ENCODE data around the gene FHOD3.
"Not testable (repeated sequence)": the region's sequence is repeated elsewhere in the genome, so short reads cannot be mapped to it uniquely, and the experiment has no call there.

Gene FHOD3

DNA sequence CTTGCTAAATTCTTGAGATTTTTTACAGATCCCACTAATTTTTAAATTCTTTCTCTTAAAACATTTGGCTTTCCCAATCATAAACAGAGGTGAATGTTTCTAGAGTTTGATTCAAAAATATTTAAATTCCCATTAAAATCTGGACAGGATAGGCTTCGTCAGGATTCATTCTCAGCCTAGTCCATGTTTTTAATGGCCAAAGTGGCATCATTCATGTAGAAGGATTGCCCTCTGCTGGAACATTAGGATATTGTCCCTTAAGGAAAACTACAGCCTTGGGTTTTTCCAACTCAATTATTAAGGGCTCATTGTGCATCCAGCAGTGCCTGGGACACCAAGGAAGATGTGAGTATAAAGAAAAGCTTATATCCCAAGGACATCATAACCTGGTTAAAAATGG is 459.6 kb downstream of the FHOD3 start:
- DNase-seq (ENCODE audit: low spot score): no peak

DNA sequence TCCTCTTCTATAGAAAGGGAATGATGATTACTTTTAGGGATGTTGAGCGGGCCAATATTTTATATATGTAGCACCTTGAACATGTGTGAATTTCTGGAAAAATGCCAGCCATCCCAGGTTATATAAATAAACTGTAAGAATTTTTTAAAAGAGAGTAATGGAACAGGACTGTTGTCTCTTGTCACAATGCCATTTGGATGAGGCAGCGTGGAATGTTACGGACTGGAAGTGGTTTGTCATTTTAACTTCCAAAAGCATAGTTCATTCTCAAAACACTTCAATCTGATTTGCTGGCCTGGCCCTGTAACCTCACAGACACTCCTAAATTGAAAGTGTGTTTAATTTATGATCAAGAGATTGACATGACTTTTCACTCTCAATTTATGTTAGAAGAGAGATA is 460.5 kb downstream of the FHOD3 start:
- no peak for DNase-seq (ENCODE audit: low spot score)

DNA sequence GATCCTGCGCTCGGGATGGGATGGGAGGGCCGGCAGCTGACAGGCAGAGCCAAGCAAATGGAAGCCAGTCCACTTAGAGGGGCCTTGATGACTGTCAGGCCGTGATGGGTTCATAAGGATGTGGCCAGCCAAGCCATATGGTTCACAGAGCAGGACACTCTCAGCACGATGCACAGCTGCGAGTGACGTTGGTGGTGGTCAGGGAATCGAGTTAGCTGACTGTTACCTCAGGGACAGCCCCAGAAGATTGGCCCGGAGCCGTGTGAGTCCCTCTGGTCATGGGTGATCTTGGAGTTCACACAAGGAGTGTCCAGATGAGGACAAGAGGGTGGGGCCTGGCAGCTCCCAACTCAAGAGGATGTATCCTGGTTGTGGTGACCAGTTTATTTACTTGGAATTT is 461.1 kb downstream of the FHOD3 start:
- DNase-seq (ENCODE audit: low spot score): no peak

DNA sequence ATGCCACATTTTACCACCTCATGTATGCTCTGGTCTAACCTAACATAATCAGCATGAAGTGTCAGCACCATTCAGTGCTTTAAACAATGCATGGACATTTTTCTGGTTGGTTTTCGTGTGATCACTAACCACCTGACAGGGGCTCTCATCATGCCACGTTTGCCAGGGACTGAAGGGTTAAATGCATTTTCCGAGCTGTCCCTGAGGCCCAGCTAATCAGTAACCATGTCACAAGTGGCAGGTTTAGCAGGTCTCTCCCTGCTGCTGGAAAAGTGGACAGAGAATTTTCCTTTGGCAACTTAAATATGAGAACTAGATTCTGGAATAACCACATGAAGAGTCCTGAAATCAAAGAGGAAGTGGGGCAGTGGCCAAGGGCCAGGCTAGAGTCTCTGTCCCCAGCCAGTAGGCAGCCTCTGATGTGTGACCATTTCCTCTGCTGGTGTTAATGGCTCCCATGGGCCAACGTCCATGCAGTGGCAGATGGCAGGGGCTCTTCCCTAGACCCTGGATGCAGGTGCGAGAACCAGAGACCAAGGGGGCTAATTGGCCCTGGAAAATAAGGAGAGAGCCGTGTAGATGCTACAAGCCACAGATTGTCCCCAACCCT is 461.8 kb downstream of the FHOD3 start:
- DNase-seq (ENCODE audit: low spot score): no peak

GRCh38 chr18:36760598-36760997 is 463.1 kb downstream of the FHOD3 start:
- DNase-seq (ENCODE audit: low spot score): no peak

- DNase-seq (ENCODE audit: low spot score): no peak
Observed at GRCh38 chr18:36761186-36761698, 463.7 kb downstream of the FHOD3 start.

DNA sequence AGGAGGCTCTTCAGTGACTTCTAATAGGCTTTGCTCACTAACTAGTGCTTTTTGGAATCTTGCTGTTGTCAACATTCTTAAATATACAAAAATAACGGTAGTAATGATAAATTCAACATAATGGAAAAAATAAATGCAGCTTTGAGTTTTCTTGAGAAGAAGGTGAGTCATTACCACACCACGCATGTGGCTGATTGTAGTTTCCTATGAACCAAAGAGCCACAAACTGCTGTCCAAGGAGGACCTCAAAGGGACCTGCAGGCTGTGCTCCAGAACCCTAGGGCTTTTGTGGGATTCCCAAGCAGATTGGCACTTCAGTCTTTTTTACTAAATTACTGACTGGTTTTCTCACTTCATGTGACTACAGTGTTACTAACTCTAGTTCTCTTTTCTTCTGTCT is 464.6 kb downstream of the FHOD3 start:
- no peak for DNase-seq (ENCODE audit: low spot score)

DNA sequence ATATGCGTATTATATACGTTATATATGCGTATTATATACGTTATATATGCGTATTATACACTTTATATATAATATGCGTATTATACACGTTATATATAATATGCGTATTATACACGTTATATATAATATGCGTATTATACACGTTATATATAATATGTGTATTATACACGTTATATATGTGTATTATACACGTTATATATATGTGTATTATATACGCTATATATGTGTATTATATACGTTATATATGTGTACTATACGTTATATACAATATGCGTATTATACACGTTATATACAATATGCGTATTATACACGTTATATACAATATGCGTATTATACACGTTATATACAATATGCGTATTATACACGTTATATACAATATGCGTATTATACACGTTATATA is 465.5 kb downstream of the FHOD3 start:
- DNase-seq (ENCODE audit: low spot score): not testable (repeated sequence)

- no peak for DNase-seq (ENCODE audit: low spot score)
Observed at GRCh38 chr18:36766836-36767235, 469.3 kb downstream of the FHOD3 start.

DNA sequence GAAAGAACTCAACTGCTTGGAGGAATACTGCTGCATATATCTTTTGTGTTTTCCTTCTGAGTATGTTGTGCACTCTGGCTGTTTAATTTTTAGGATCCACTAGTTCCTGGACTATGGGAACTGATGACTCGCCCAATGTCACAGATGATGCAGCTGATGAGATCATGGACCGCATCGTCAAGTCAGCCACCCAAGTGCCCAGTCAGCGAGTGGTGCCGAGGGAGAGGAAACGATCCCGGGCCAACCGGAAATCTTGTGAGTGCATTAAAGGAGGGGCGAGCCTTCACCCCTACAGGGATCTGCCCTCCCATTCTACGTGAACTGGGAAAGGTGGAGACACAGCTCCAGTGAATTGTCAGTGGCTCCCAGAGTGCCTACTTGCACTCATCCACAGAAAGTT is 471.7 kb downstream of the FHOD3 start:
- no peak for DNase-seq (ENCODE audit: low spot score)

DNA sequence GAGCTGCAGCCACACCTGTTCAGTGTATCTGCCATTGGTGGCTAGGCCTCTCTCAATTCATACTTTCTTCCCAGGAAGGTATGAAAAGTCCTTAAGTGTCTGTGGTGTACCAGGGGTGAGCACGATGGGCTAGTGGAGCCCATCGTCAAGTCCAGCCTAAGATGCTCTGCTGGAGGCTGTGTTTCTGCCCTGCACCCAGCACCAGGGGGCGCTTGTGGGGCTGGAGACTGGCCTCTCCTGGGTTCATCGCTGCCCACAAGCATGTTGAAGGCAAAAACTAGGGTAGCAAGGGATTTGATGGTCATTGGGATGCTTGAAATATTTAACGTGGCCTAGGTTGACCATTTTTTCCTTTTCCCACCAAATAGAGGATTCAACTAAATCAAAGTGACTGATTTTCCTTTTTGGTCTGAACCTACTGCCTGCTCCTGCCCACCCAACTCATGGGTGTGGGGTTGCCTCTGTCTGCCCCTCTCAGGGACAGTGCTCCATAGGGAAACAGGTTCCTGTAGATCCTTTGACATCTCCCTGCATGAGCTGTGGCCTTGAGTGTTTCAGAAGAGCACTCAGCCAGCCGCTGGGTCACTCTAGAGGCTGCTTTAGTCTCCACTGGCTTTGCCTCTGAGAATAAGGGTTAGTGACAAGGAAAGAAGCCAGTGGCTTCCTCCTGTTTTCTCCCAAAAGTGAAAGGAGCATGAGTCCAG is 472.2 kb downstream of the FHOD3 start:
- no peak for DNase-seq (ENCODE audit: low spot score)

DNA sequence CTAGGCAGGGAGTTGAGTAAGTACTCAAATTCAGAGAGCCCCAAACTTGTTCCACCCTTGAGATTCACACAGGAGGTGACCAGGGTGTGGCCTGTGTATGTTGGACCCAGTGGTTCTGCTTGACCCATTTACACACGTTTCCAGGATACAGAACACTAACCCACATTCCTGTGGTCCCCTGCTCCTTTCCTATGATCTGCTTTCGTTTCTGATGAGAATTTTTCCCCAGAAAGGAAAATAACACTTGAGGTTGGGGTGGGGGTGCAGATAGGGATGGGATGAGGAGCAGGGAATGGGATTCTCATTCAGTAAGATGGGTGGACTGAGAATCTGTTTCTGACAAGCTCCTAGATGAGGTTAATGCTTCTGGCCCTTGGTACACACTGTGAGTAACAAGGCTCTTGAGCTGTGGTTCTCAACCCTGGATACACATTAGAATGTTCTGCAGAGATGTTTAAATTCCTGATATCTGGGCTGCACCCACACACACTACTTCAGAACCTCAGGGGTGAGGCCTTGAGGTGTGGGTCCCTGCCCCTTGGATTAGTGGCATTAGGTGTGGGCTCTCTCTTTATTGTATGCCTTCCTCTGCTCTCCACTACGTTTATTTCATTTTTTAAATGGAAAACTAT is 472.9 kb downstream of the FHOD3 start:
- no peak for DNase-seq (ENCODE audit: low spot score)

DNA sequence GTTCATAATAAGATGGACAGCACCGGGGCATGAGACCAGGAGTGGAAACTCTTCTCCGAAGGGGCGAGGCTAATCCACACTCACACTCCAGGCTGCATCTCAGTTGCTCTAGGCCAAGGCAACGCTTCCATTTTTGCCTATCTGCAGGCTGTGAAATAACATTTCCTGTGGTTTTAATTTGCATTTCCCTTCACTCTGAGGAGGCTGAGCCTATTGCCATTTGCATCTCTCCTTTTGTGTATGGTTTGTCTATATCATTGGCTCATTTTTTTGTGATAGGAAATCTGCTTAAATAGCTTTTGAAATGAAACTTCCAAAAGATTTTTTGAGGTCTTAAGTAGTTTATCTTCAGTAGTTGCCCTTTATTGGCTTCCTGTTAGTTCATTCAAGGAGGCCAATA is 473.7 kb downstream of the FHOD3 start:
- DNase-seq (ENCODE audit: low spot score): no peak

DNA sequence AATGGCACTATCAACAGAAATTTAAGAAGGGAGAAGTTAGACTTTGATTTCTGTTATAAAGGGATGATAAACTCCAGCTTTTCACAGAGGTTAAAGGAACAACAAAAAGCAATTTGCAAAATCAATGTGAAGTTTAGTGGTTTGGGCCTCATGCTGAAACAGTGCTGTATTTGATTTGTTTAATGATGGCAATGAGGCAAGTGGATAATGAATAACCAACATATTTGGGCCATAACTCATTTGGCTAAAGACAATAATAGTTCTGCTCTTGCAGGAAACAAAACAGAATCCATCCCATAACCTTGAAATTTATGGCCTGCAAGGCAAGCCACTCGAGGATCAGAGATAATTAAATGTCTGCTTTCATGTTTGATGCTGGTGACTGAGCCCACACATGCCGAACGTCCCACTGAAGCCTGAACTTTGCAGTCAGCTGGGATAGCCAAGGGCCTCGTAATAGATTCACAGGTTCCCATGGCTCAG is 474.8 kb downstream of the FHOD3 start:
- no peak for DNase-seq (ENCODE audit: low spot score)

DNA sequence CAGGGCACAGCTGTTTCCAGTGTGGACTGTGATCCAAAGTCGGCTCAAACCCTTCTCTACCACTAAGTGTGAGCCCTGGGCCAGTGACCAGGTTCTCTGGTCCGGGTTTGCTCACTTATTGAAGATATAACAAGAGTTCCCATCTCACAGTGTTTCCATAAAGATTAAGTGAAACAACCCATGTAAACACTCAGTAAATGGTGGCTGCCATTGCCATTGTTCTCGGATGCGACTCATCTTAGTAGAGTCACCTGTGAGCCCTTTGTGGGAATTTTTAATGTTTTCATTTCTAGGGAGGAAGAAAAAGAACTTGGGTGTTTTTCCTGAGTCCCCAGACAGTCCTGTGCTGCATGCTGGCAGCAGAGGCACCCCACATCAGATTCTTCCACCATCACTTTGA is 477.9 kb downstream of the FHOD3 start:
- DNase-seq (ENCODE audit: low spot score): no peak

GRCh38 chr18:36776650-36777049 is 479.1 kb downstream of the FHOD3 start:
- no peak for DNase-seq (ENCODE audit: low spot score)

DNA sequence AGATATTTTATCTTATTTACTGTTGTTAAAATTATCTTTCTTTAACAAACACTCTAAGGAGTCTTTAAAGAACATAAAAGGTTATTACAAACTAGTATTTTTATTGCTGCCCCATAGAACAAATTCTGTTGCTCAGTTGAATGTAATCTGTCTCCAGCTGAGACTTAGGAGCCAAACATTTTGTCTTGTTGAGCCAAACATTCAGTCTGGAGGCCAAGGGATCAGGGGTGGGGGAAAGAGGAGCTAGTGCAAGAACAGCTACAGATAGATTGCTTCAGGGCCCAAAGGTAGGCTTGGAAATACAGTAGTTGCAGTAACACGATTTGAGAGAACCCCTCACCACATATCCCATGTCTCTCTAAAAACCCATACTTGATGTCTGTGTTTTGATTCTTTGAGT is 480.1 kb downstream of the FHOD3 start:
- DNase-seq (ENCODE audit: low spot score): no peak

GRCh38 chr18:36780748-36781147 is 483.2 kb downstream of the FHOD3 start:
- DNase-seq (ENCODE audit: low spot score): no peak

DNA sequence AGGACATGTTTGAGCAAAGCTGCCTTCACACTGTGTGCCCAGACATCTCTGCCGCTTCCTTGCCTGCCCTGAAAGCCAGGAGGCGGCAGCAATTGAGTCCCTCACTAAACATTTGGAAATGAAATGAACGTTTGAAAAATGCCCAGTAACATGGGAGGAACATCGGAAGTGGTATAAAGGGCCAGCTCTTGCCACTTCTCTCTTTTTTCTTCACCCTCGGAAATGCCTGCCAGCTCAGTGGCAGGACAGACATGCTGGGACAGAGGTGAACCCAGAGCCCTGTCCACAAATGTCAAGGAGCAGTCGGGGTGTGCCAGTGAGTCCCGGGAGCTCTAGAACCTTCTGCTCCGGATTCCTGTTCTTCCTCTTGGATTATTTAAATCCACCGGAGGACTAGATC is 485.2 kb downstream of the FHOD3 start:
- no peak for DNase-seq (ENCODE audit: low spot score)

- no peak for DNase-seq (ENCODE audit: low spot score)
Observed at GRCh38 chr18:36783792-36784191, 486.3 kb downstream of the FHOD3 start.

GRCh38 chr18:36786686-36787085 is 489.2 kb downstream of the FHOD3 start:
- DNase-seq (ENCODE audit: low spot score): no peak

DNA sequence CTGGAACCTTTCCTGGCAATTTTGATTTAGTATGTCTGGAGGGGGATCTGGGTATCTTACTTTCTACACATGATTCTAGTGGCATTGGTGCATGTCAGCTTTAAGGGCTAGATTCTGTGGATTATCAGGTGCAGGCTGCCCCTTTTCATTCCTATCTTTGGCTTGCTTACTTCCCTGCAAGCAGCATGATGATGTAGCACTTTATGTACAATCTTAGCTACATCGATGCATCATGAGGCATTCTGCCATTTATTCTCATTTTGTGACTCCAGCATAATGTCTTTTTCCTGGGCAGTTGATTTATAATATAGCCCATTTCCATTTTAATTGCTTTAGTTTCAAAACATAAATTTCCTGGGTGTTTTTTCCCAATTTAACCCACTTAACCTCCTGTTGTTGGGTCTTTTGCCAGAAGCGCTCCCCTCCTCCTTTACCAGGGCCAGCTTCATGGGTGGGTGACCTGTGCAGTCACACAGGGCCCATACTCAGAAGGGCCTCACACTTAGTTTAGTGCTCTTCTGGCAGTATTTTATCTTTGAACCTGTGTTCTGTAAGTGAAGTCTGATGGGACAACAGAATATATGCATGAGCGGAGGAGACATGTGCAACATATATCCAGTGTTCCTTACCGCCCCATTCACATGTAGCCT is 495.2 kb downstream of the FHOD3 start:
- DNase-seq (ENCODE audit: low spot score): no peak
